ENCODE measurements around the gene PNLDC1.
"Not testable (repeated sequence)": the region's sequence is repeated elsewhere in the genome, so short reads cannot be mapped to it uniquely, and the experiment has no call there.

Gene PNLDC1

GRCh38 chr6:159788276-159788675 is 11.8 kb upstream of the PNLDC1 start:
- no peak for DNase-seq

- peak; percentile 69 for DNase-seq
Measured at GRCh38 chr6:159788753-159789376, 11.2 kb upstream of the PNLDC1 start.

GRCh38 chr6:159789377-159790148 is 10.5 kb upstream of the PNLDC1 start, which contains the start of gene TCP1:
Gene TCP1, minus strand, starts transcription at chr6:159789602. Its CDS starts 134 bp downstream, at chr6:159789468.
- DNase-seq, result peak; percentile 100

- DNase-seq, result peak; percentile 98
Measured at GRCh38 chr6:159790149-159790955, 9.7 kb upstream of the PNLDC1 start, which contains the start of gene MRPL18. Gene MRPL18, plus strand, starts transcription at chr6:159790467. Its CDS starts 121 bp downstream, at chr6:159790588.

GRCh38 chr6:159790956-159791598 is 9.0 kb upstream of the PNLDC1 start:
- DNase-seq, result no peak

- not testable (repeated sequence) for DNase-seq
Measured at GRCh38 chr6:159794976-159795375, 5.1 kb upstream of the PNLDC1 start.

GRCh38 chr6:159797554-159797953 is 2.5 kb upstream of the PNLDC1 start:
- no peak for DNase-seq

- no peak for DNase-seq
Measured at GRCh38 chr6:159801935-159802334, 1.9 kb downstream of the PNLDC1 start.

- DNase-seq, result no peak
Measured at GRCh38 chr6:159804504-159804903, 4.4 kb downstream of the PNLDC1 start.

- DNase-seq, result no peak
Measured at GRCh38 chr6:159805440-159806020, 5.5 kb downstream of the PNLDC1 start.

- no peak for DNase-seq
Measured at GRCh38 chr6:159806021-159806458, 6.0 kb downstream of the PNLDC1 start.

GRCh38 chr6:159807150-159807858 is 7.2 kb downstream of the PNLDC1 start:
- peak; percentile 87 for DNase-seq

GRCh38 chr6:159808647-159809046 is 8.6 kb downstream of the PNLDC1 start:
- no peak for DNase-seq

- no peak for DNase-seq
Measured at GRCh38 chr6:159809149-159809548, 9.1 kb downstream of the PNLDC1 start.

GRCh38 chr6:159813781-159814180 is 13.7 kb downstream of the PNLDC1 start:
- DNase-seq, result no peak

- DNase-seq, result peak; percentile 97
Measured at GRCh38 chr6:159815410-159815809, 15.3 kb downstream of the PNLDC1 start.

GRCh38 chr6:159816775-159817174 is 16.7 kb downstream of the PNLDC1 start:
- not testable (repeated sequence) for DNase-seq

GRCh38 chr6:159817951-159818739 is 18.1 kb downstream of the PNLDC1 start:
- no peak for DNase-seq

GRCh38 chr6:159819098-159819497 is 19.0 kb downstream of the PNLDC1 start:
- no peak for DNase-seq

- no peak for DNase-seq
Measured at GRCh38 chr6:159819932-159820640, 20.0 kb downstream of the PNLDC1 start.

Data from islet precursor cell (in vitro differentiated cells).